Measurements from ENCODE around the gene ARSG. TPM values are rescaled to one million over a fixed set of nuclear protein-coding genes. Genes with fewer than 3 reads are reported as not detected.

The ARSG gene
- total and polyA plus RNA-seq, 10 of the 15 experiments (the other 5 are each of a cell fraction or from before 2014, with no cell fraction given): 2.9 to 13.5 (median 7.6) TPM

GRCh38 chr17:68435361-68435760 lies 144.1 kb downstream of the ARSG start:
- no peak for DNase-seq (ENCODE audit: low read depth, low spot score)
- RAD21 ChIA-PET (ENCODE audit: unreplicated experiment): interaction anchor here (1.1 to 11.5 kb wide), 4 partner anchors 24 to 172 kb away, joined by 3 to 157 read pairs (median 20); partner anchors contain the start of gene WIPI1
- in situ Hi-C loops (cut with MboI) (loop anchor here (10.0 kb wide), 1 partner anchor 171 kb away; no protein-coding TSS in a partner anchor), intact Hi-C loops (cut with micrococcal nuclease; ENCODE audit: unreplicated experiment) (no loop called here)
- SMC1A ChIA-PET (ENCODE audit: uncharacterized antibody, unreplicated experiment): interaction anchor here (1.0 to 16.5 kb wide), 8 partner anchors 24 to 378 kb away, joined by 3 to 288 read pairs (median 6); partner anchors contain the start of gene WIPI1
- Histone ChIP-seq H3K4me1 (ENCODE audit: control insufficient read depth, insufficient read depth, low read length) (peaks cover 33% of the 10 kb centered on the region), H3K79me2 (ENCODE audit: control insufficient read depth, insufficient read depth, low read length) (no peaks in the 10 kb centered on the region), H3K27ac (ENCODE audit: control insufficient read depth, insufficient read depth) (no peak overlapping the region), H2AFZ (ENCODE audit: control insufficient read depth, low read depth, low read length) (no peak overlapping the region), H3K27me3 (replicated peaks in 1 of 2; ENCODE audit: control insufficient read depth in 2 of 2, insufficient read depth in 2 of 2, low read length in 1 of 2) (no peaks in the 10 kb centered on the region), H4K20me1 (ENCODE audit: control insufficient read depth, insufficient read depth) (no peaks in the 10 kb centered on the region), H3K9ac (ENCODE audit: control insufficient read depth, insufficient read depth, low read length) (no peak overlapping the region), H3K4me3 (no peak overlapping the region), H3K4me2 (ENCODE audit: control insufficient read depth, insufficient read depth) (no peak overlapping the region), H3K9me3 (replicated peaks; ENCODE audit: control insufficient read depth, insufficient read depth, low read length) (no peaks in the 10 kb centered on the region), H3K36me3 (ENCODE audit: control insufficient read depth in 2 of 2, insufficient read depth in 2 of 2, low read length in 1 of 2) (peaks cover 0 to 12% of the 10 kb centered on the region in 2 experiments; a peak in 3 of 4 replicates)
- BruUV-seq (replicated peaks): no TSS peak
- TF ChIP-seq, protein P1, sequence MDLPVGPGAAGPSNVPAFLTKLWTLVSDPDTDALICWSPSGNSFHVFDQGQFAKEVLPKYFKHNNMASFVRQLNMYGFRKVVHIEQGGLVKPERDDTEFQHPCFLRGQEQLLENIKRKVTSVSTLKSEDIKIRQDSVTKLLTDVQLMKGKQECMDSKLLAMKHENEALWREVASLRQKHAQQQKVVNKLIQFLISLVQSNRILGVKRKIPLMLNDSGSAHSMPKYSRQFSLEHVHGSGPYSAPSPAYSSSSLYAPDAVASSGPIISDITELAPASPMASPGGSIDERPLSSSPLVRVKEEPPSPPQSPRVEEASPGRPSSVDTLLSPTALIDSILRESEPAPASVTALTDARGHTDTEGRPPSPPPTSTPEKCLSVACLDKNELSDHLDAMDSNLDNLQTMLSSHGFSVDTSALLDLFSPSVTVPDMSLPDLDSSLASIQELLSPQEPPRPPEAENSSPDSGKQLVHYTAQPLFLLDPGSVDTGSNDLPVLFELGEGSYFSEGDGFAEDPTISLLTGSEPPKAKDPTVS (IDR thresholded peaks at IDR 0.05; ENCODE audit: low read depth, low read length): no peak
- TF ChIP-seq DPF2 (IDR thresholded peaks at IDR 0.05) (no peak), ZNF274 (IDR thresholded peaks at IDR 0.05; ENCODE audit: insufficient read depth, insufficient read length) (no peak), NBN (IDR thresholded peaks at IDR 0.05) (no peak), JUNB (IDR thresholded peaks at IDR 0.05) (no peak), MXI1 (IDR thresholded peaks at IDR 0.05; ENCODE audit: low read depth, low read length) (no peak), EED (IDR thresholded peaks at IDR 0.05; ENCODE audit: low read depth) (no peak), NR2F1 (conservative IDR thresholded peaks at IDR 0.05) (no peak), SUZ12 (IDR thresholded peaks at IDR 0.05; ENCODE audit: unreplicated experiment) (no peak), MYB (IDR thresholded peaks at IDR 0.05; ENCODE audit: borderline replicate concordance, low read depth, low read length) (no peak), CBX3 (IDR thresholded peaks at IDR 0.05; ENCODE audit: borderline replicate concordance, low read depth) (no peak), NFYB (IDR thresholded peaks at IDR 0.05; ENCODE audit: insufficient read depth, low read depth, low read length) (no peak), POLR2AphosphoS5 (IDR thresholded peaks at IDR 0.05; ENCODE audit: low read length) (no peak), ATF7 (IDR thresholded peaks at IDR 0.05; ENCODE audit: low read depth) (no peak), CEBPB (IDR thresholded peaks at IDR 0.05; ENCODE audit: borderline replicate concordance in 1 of 2, low read depth in 2 of 2, low read length in 2 of 2) (no peak)
- TF ChIP-seq, protein P2, sequence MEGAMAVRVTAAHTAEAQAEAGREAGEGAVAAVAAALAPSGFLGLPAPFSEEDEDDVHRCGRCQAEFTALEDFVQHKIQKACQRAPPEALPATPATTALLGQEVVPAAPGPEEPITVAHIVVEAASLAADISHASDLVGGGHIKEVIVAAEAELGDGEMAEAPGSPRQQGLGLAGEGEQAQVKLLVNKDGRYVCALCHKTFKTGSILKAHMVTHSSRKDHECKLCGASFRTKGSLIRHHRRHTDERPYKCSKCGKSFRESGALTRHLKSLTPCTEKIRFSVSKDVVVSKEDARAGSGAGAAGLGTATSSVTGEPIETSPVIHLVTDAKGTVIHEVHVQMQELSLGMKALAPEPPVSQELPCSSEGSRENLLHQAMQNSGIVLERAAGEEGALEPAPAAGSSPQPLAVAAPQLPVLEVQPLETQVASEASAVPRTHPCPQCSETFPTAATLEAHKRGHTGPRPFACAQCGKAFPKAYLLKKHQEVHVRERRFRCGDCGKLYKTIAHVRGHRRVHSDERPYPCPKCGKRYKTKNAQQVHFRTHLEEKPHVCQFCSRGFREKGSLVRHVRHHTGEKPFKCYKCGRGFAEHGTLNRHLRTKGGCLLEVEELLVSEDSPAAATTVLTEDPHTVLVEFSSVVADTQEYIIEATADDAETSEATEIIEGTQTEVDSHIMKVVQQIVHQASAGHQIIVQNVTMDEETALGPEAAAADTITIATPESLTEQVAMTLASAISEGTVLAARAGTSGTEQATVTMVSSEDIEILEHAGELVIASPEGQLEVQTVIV (IDR thresholded peaks at IDR 0.05; ENCODE audit: borderline replicate concordance, partially characterized antibody): no peak
- CTCF ChIA-PET: interaction anchor here (0.9 to 15.1 kb wide), 14 partner anchors 10 to 263 kb away, joined by 3 to 222 read pairs (median 10); partner anchors contain the start of genes AMZ2, ARSG, SLC16A6 and WIPI1
- 97% methylated on average over 6 of the region's 6 CpGs for WGBS (ENCODE audit: insufficient coverage, insufficient replicate concordance, low lambda C conversion rate, missing lambda C conversion rate)
- POLR2A ChIA-PET: no interaction called here
- no peak for FAIRE-seq
- no peak for ATAC-seq
